GM21447 (cell line): ENCODE results near the gene BARD1.
"Not testable (repeated sequence)": the region's sequence is repeated elsewhere in the genome, so short reads cannot be mapped to it uniquely, and the experiment has no call there.

Experiments
- ATAC-seq: cut with Tn5 transposase; IDR thresholded peaks from one replicate; pipeline ENCODE4 v1.9.1; 2021; ENCODE audit not compliant: unreplicated experiment

Gene BARD1

DNA sequence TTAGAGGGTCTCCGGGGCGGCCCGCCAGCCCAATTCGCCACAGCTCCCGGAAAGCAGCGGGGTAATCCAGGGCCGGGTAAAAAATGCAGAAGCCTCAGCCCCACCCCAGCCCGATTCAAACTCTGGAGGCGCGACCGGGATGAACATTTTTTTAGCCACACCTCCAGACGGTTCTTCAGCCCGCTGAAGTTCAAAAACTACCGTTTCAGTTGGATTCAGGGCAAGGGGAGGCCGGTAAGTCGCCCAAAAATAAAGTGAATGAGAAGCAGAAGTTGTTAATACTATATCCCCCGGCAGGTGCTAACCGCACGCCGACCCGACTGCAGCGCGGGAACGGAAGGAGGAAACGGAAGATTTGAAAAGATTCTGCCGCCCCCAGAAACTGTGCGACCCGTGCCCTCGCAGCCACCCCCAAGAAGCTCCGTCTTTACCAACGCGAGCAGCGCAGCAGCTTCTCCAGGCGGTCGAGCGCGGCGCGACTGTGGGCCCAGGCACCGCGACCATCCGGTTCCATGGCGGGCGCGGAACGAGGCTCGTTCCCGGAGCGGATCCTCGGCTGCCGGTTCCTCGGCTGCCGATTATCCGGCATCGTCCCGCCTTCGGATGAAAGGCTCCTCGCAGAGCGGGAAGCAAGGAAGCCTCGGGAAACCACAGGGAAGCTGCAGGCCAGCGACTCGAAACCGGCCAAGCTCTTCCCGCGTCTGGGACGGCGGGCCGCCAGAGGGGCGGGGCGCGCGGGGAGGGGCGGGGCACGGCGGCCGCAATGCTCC, at the start of gene BARD1:
BARD1 (minus strand) TSS at position 703 of the 770 bp plus-strand sequence; CDS start at position 589, 114 bp downstream.
- peak; percentile 32 for ATAC-seq

DNA sequence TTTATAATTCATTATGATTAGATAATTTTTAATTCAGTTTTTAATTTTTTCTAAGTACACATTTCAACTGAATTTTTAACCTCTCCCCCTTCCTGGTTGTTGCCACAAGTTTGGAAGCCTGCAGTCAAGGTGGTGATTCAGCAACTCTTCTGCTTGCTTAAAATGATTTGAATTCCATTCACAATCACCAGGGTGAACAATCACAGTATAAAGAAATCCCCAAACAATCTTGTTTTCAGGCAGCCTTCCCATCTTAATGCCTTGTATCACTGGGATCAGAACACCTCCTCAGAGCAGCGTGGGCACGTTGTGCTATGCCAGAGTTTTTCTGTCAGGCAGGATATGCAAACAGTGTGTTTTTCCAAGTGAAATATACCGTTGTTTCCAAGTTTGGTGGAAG, 46.7 kb upstream of the BARD1 start:
- no peak for ATAC-seq

GRCh38 chr2:214853906-214854305, 44.4 kb upstream of the BARD1 start:
- no peak for ATAC-seq

DNA sequence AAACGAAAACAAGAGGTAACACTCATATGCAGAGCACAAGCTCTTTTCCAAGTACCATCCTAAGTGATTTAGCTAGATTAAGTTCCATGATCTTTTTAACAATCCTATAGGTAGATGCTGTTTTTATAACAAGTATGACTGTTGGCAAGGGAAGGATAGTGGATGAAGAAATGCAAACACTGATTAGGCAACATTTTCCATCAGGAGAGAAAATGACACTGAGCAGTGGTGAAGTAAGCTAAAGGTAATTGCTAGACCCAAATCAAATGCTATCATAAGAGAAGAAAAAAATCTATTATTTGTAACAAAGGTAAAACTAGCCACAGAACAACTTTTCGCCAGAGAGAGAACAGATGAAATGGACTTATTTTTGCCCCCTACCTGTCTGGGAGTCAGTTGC, 34.3 kb upstream of the BARD1 start:
- ATAC-seq: no peak

- ATAC-seq: peak; percentile 94
These were observed 30.0 kb upstream of the BARD1 start for GRCh38 chr2:214839464-214839863.

GRCh38 chr2:214837466-214837865, 28.0 kb upstream of the BARD1 start:
- ATAC-seq: no peak

GRCh38 chr2:214836568-214836967, 27.1 kb upstream of the BARD1 start:
- no peak for ATAC-seq

- no peak for ATAC-seq
These were observed 21.4 kb upstream of the BARD1 start for GRCh38 chr2:214830794-214831346.

- ATAC-seq: no peak
These were observed 6.6 kb upstream of the BARD1 start for GRCh38 chr2:214816008-214816533.

DNA sequence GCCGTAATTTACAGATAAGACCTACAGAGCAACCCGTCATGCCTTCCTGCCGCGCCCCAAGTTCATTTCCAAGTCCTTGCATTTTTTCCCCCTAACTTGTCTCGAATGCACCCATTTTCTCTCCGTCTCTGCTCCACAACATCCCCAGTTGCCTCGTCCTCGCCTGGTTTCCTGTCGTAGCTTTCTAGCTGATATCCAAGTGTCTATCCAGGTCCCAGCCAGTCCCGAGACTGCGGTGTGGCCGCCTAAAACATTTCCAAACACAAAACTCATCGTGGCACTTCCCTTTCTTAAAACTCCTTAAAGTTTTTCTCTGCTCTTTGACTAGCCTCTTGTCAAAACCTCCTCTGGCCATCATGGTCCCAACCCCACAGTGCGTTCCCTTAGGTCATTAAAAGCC, 1.2 kb upstream of the BARD1 start:
- no peak for ATAC-seq

- peak; percentile 72 for ATAC-seq
These were observed 475 bp upstream of the BARD1 start for GRCh38 chr2:214809751-214810564.

GRCh38 chr2:214807653-214808052, 1.8 kb downstream of the BARD1 start:
- ATAC-seq: no peak

DNA sequence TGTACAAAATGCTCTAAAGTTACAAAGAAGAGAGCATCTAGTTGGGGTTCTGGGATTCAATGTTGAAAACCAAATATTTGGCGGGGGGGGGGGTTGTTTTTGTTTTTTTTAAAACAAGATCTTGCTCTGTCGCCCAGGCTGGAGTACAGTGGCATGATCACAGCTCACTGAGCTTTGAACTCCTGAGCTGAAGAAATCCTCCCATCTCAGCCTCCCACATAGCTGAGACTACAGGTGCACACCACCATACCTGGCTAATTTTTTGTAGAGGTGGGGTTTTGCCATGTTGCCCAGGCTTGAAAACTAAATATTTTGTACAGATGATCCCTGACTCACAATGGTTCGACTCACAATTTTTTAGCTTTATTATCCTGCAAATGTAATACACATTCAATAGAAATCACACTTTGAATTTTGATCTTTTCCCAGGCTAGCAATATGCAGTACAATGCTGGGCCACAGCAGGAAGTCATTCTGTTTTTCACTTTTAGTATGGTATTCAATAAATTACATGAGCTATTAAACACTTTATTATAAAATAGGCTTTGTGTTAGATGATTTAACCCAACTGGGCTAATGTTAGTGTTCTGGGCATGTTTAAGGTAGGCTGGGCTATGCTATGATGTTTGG, 7.6 kb downstream of the BARD1 start:
- ATAC-seq: no peak

DNA sequence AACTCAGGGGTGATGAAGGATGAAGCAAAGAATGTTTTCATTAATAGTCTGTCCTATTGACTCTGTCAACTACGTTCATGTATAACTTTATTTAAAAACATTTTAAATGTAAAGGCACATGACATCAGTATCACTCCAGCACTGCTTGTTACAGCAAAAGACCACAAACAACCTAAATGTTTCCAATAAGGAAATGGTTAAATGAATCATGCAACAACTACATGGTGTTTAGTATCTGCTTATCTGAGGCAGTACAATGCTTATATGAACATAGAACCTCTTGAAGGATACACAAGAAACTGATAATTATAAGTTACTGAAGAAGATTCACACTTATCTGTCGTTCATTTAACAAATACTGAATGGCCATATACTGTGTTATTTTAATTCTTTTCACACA, 8.4 kb downstream of the BARD1 start:
- ATAC-seq: no peak

DNA sequence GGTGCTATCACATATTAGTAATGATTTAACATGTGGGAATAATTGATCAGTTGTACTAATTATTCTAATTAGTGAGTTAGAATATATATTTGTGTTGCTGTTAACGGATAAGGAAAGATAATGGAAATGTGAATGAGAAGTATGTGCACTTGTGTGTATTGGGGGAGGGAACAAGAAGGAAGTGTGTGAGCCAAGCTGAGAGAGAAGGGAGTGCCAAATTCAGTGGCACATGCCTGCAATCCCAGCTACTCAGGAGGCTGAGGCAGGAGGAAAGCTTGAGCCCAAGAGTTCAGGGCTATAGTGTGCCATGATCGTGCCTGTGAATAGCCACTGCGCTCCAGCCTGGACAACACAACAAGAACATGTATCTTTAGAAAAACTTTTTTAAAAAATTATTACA, 9.3 kb downstream of the BARD1 start:
- no peak for ATAC-seq

DNA sequence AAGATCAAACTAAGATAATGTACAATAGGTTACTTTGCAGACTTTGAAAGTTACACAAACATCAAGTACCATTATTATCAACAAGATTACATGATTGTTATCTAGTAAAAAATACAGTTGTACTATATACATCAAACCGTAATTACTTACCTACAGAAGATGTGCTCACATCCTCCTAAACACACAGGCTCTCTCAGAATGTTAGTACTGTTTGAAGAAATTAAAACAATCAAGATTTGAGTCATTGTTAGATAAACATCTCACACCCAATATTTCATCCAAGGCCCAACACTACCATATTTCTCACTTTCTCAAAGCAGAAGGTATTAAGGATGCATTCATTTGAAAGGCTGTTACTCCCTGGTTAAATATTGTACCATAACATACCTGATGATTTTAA, 12.6 kb downstream of the BARD1 start:
- no peak for ATAC-seq

- not testable (repeated sequence) for ATAC-seq
These were observed 26.3 kb downstream of the BARD1 start for GRCh38 chr2:214783181-214783580.

DNA sequence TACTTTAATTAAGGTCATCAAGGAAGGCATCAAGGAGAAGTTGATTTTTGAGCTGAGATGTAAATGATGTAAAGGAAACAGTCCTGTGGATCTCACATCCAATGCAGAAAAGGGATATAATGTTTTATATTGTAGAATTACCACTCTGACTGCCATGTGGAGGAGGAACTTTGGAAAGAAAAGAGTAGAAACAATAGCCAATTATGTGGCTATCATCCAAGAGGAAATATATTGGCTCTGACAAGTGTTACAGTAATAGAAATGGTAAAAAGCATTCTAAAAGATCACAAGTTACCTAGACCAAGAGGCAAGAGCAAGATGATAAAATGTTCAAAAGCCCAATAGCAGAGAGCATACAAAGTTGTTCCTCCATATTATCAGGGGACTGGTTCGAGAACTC, 26.8 kb downstream of the BARD1 start:
- no peak for ATAC-seq

GRCh38 chr2:214781226-214781625, 28.3 kb downstream of the BARD1 start:
- no peak for ATAC-seq

- no peak for ATAC-seq
These were observed 33.5 kb downstream of the BARD1 start for GRCh38 chr2:214775971-214776370.

- no peak for ATAC-seq
These were observed 35.4 kb downstream of the BARD1 start for GRCh38 chr2:214774108-214774507.
